SK-N-SH (cell line): ENCODE data around the gene MLLT3. TPM values are rescaled to one million over a fixed set of nuclear protein-coding genes. Genes with fewer than 3 reads are reported as not detected.

Source experiments
- CTCF ChIA-PET: fragments of 300-600, 350-600 bp; formaldehyde crosslinking; extraction: SDS; loops from one replicate; lab custom pipeline; 2021; lab: Yijun Ruan, JAX
- POLR2A ChIA-PET: fragments of 350-600 bp; sonication (Branson Sonifier 250); formaldehyde crosslinking; extraction: SDS; loops from one replicate; lab custom pipeline; 2020; ENCODE audit warnings: antibody characterized with exemption, inconsistent platforms; lab: Yijun Ruan, JAX
- DNase-seq: peaks from one replicate; pipeline ENCODE4 v3.0.0; 2012
- H2AFZ ChIP-seq: fragments of 200-600 bp; sonication (generic); 2 replicates; pipeline ENCODE4 v1.8.1; 2016; ENCODE audit warnings: antibody characterized with exemption, mild to moderate bottlenecking, low read depth
- H3F3A ChIP-seq: fragments of 200-600 bp; sonication (generic); replicated peaks from 2 replicates; pipeline ENCODE3; 2016; ENCODE audit warnings: antibody characterized with exemption, mild to moderate bottlenecking; ENCODE audit not compliant: insufficient read depth
- H3K27ac ChIP-seq, 2 experiments: fragments of 200-500 bp in 1 of 2; fragments of 200-600 bp in 1 of 2; sonication (Bioruptor generic) in 1 of 2; sonication (generic), shearing (Covaris generic) in 1 of 2; 2 replicates each; pipeline versions ENCODE4 v1.5.1 to v1.6.1; 2014 to 2016; ENCODE audit warnings: low read depth in 2 of 2, inconsistent platforms in 1 of 2, low read length in 1 of 2, mild to moderate bottlenecking in 1 of 2, mixed read lengths in 1 of 2
- H3K27me3 ChIP-seq: fragments of 200-600 bp; sonication (generic), shearing (Covaris generic); 2 replicates; pipeline ENCODE4 v1.6.1; 2016; ENCODE audit warnings: mixed run types; ENCODE audit not compliant: insufficient read depth
- H3K36me3 ChIP-seq, 2 experiments: fragments of 200-500 bp in 1 of 2; fragments of 200-600 bp in 1 of 2; sonication (Bioruptor generic) in 1 of 2; sonication (generic) in 1 of 2; replicated peaks in 1 of 2; 2 replicates each; pipeline versions ENCODE3 to v1.5.1; 2014 to 2016; ENCODE audit warnings: low read length in 1 of 2, mild to moderate bottlenecking in 1 of 2; ENCODE audit not compliant: insufficient read depth in 2 of 2, control insufficient read depth in 1 of 2
- H3K4me1 ChIP-seq, 2 experiments: fragments of 200-500 bp in 1 of 2; fragments of 200-600 bp in 1 of 2; sonication (Bioruptor generic) in 1 of 2; sonication (generic), shearing (Covaris generic) in 1 of 2; 2 replicates each; pipeline versions ENCODE4 v1.5.1 to v1.6.1; 2014 to 2016; ENCODE audit warnings: low read depth in 1 of 2, low read length in 1 of 2, mixed run types in 1 of 2; ENCODE audit not compliant: insufficient read depth in 2 of 2, control insufficient read depth in 1 of 2
- H3K4me2 ChIP-seq: fragments of 200-600 bp; sonication (generic), shearing (Covaris generic); 2 replicates; pipeline ENCODE4 v1.6.1; 2017; ENCODE audit warnings: mixed run types
- H3K4me3 ChIP-seq, 2 experiments: fragments of 200-500 bp in 1 of 2; fragments of 200-600 bp in 1 of 2; sonication (Bioruptor generic) in 1 of 2; sonication (generic), shearing (Covaris generic) in 1 of 2; 2 replicates each; pipeline versions ENCODE4 v1.5.1 to v1.8.1; 2014 to 2016; ENCODE audit warnings: low read depth in 2 of 2, inconsistent platforms in 1 of 2, low read length in 1 of 2, mild to moderate bottlenecking in 1 of 2, mixed read lengths in 1 of 2, moderate library complexity in 1 of 2
- H3K79me2 ChIP-seq: fragments of 200-600 bp; sonication (generic); 2 replicates; pipeline ENCODE4 v1.8.1; 2017; ENCODE audit warnings: mild to moderate bottlenecking; ENCODE audit not compliant: insufficient read depth
- H3K9ac ChIP-seq: fragments of 200-600 bp; sonication (generic); 2 replicates; pipeline ENCODE4 v1.6.1; 2017; ENCODE audit warnings: mixed run types
- H3K9me2 ChIP-seq: fragments of 200-600 bp; sonication (generic); 2 replicates; pipeline ENCODE4 v1.6.1; 2017; ENCODE audit warnings: mixed run types
- H3K9me3 ChIP-seq: fragments of 200-600 bp; sonication (generic); 2 replicates; pipeline ENCODE4 v1.6.1; 2017; ENCODE audit warnings: mixed run types, mild to moderate bottlenecking, moderate library complexity
- H4K20me1 ChIP-seq: fragments of 200-600 bp; sonication (generic); 2 replicates; pipeline ENCODE4 v1.6.1; 2017; ENCODE audit warnings: mild to moderate bottlenecking, mixed run types; ENCODE audit not compliant: insufficient read depth
- EP300 ChIP-seq, 2 experiments: IDR thresholded peaks; 2 replicates each; pipeline versions ENCODE4 v1.4.0 to v1.6.1; 2012; ENCODE audit warnings: borderline replicate concordance in 1 of 2, low read depth in 1 of 2, low read length in 1 of 2
- EZH2phosphoT487 ChIP-seq: fragments of 200-600 bp; sonication (generic); IDR thresholded peaks from 2 replicates; pipeline ENCODE4 v1.6.1; 2017; ENCODE audit warnings: low read depth, mixed run types, mild to moderate bottlenecking, antibody characterized with exemption, moderate library complexity, borderline replicate concordance
- FOSL2 ChIP-seq: IDR thresholded peaks from 2 replicates; pipeline ENCODE4 v1.4.0; 2012; ENCODE audit warnings: low read depth, mild to moderate bottlenecking, moderate library complexity, borderline replicate concordance
- FOXJ3 ChIP-seq: sonication (generic); formaldehyde crosslinking; IDR thresholded peaks from 2 replicates; pipeline ENCODE4 v1.5.1; 2020; ENCODE audit warnings: mild to moderate bottlenecking, missing genetic modification reagents
- FOXM1 ChIP-seq: IDR thresholded peaks from 2 replicates; pipeline ENCODE4 v1.4.0; 2012; ENCODE audit warnings: low read depth, mild to moderate bottlenecking
- GABPA ChIP-seq: IDR thresholded peaks from 2 replicates; pipeline ENCODE4 v1.4.0; 2012; ENCODE audit warnings: low read depth, mild to moderate bottlenecking
- GATA2 ChIP-seq: sonication (generic); formaldehyde crosslinking; IDR thresholded peaks from 2 replicates; pipeline ENCODE4 v1.5.0; 2020; ENCODE audit warnings: mild to moderate bottlenecking, missing genetic modification reagents
- IRF3 ChIP-seq: fragments of 150-350 bp; IDR thresholded peaks from 2 replicates; pipeline ENCODE4 v1.6.1; 2016; ENCODE audit warnings: mild to moderate bottlenecking, low read depth, low read length
- JUND ChIP-seq: IDR thresholded peaks from 2 replicates; pipeline ENCODE4 v1.4.0; 2012
- POLR2AphosphoS5 ChIP-seq: IDR thresholded peaks from 2 replicates; pipeline ENCODE4 v1.6.1; 2012; ENCODE audit warnings: low read depth, low read length
- RAD21 ChIP-seq: IDR thresholded peaks from 2 replicates; pipeline ENCODE4 v1.6.1; 2012; ENCODE audit warnings: mild to moderate bottlenecking, low read length
- RCOR1 ChIP-seq: fragments of 150-350 bp; IDR thresholded peaks from 2 replicates; pipeline ENCODE4 v1.6.1; 2017; ENCODE audit warnings: antibody characterized with exemption, low read length
- REST ChIP-seq: IDR thresholded peaks from 2 replicates; pipeline ENCODE4 v1.6.1; 2012; ENCODE audit warnings: mild to moderate bottlenecking, low read depth, low read length, moderate library complexity
- RFX5 ChIP-seq: IDR thresholded peaks from 2 replicates; pipeline ENCODE4 v1.6.1; 2012; ENCODE audit warnings: mild to moderate bottlenecking, improper control_type of control experiment, low read length
- RXRA ChIP-seq: IDR thresholded peaks from 2 replicates; pipeline ENCODE4 v1.4.0; 2012; ENCODE audit warnings: low read depth, mild to moderate bottlenecking, borderline replicate concordance
- SMC3 ChIP-seq: IDR thresholded peaks from 2 replicates; pipeline ENCODE4 v1.6.1; 2012; ENCODE audit warnings: low read depth, low read length, improper control_type of control experiment
- TAF1 ChIP-seq: IDR thresholded peaks from 2 replicates; pipeline ENCODE4 v1.6.1; 2012; ENCODE audit warnings: low read depth, mild to moderate bottlenecking, low read length, moderate library complexity, borderline replicate concordance
- TCF12 ChIP-seq: IDR thresholded peaks from 2 replicates; pipeline ENCODE4 v1.4.0; 2012
- TEAD4 ChIP-seq: IDR thresholded peaks from 2 replicates; pipeline ENCODE4 v1.4.0; 2012; ENCODE audit warnings: mild to moderate bottlenecking, borderline replicate concordance; ENCODE audit not compliant: insufficient read depth
- USF1 ChIP-seq: IDR thresholded peaks from 2 replicates; pipeline ENCODE4 v1.4.0; 2012; ENCODE audit warnings: low read depth, borderline replicate concordance
- WGBS: methylation state at CpG from one replicate; pipeline ENCODE4 v1.1.6; 2017; ENCODE audit warnings: low lambda C conversion rate; 5-methylcytosine and 5-hydroxymethylcytosine counted together
- polyA plus RNA-seq, 3 experiments: library from polyadenylated mRNA; depleted of rRNA; stranded (reverse); fragments of >200 nt; gene quantifications; 2 replicates each; pipeline ENCODE4 v1.2.3, GENCODE V29; 2012

Gene MLLT3
- polyA plus RNA-seq, 1 of the 3 experiments (the other 2 are of a cell fraction): 3.9 TPM

DNA sequence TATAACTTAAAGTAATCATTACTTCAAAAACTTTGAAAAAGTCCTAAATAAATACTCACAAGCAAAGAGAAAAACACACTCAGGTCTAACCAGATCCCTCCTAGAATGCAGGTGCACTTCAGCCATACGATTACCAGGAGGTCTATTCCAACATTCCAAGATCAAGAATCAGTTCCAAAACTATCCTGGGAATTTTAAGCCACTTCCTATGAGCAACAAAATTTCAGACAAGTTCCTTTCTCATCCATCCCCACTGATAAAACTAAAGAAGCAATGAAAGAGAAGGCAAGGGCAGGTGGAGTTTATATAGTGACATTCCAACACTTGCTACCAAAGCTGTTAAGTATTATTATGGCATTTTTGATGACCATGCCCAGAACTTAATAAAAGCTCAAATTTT is 29.6 kb downstream of the MLLT3 start:
- Histone ChIP-seq H3K4me3 (no peak overlapping the region), H3K36me3 (no peaks in the 10 kb centered on the region), H3K79me2 (no peaks in the 10 kb centered on the region), H3K4me1 (peaks cover 0 to 15% of the 10 kb centered on the region in 2 experiments; a peak in 2 of 4 replicates), H2AFZ (no peak overlapping the region), H4K20me1 (no peaks in the 10 kb centered on the region), H3K9me2 (no peaks in the 10 kb centered on the region), H3K9me3 (no peaks in the 10 kb centered on the region), H3K4me2 (no peak overlapping the region), H3F3A (peaks cover 6% of the 10 kb centered on the region), H3K9ac (no peak overlapping the region), H3K27ac (peak overlapping the region in 1 of 2 experiments; percentile 38; a peak in 2 of 4 replicates), H3K27me3 (no peaks in the 10 kb centered on the region)
- CTCF ChIA-PET: no interaction called here
- WGBS: 21% methylated on average over 1 of the region's 1 CpG
- TF ChIP-seq RFX5: no peak
- TF ChIP-seq IRF3: no peak
- no peak for TF ChIP-seq EZH2phosphoT487
- TF ChIP-seq FOSL2: peak; percentile 25; the same call in 1 of the 2 replicates
- TF ChIP-seq TAF1: no peak
- TF ChIP-seq TEAD4: peak; percentile 15; the same call in 1 of the 2 replicates
- TF ChIP-seq JUND: no peak
- no peak for TF ChIP-seq RCOR1
- no peak for TF ChIP-seq FOXM1
- no peak for TF ChIP-seq GATA2 (CRISPR knock-in tag)
- TF ChIP-seq EP300 (IDR thresholded peaks at IDR 0.05; ENCODE audit: borderline replicate concordance in 1 of 2, low read depth in 1 of 2, low read length in 1 of 2): peak in 1 of 2 experiments; percentile 10; a peak in 1 of 4 replicates
- TF ChIP-seq GABPA: no peak
- TF ChIP-seq USF1: no peak
- no peak for TF ChIP-seq FOXJ3 (CRISPR knock-in tag)
- peak; percentile 53 for TF ChIP-seq TCF12
- no peak for TF ChIP-seq POLR2AphosphoS5
- no peak for TF ChIP-seq SMC3
- TF ChIP-seq RAD21: no peak
- TF ChIP-seq REST: no peak
- TF ChIP-seq RXRA: no peak
- POLR2A ChIA-PET: no interaction called here
- no peak for DNase-seq
